Measurements from ENCODE around the gene ZNF185. TPM values are rescaled to one million over a fixed set of nuclear protein-coding genes. Genes with fewer than 3 reads are reported as not detected.
"Not testable (repeated sequence)": the region's sequence is repeated elsewhere in the genome, so short reads cannot be mapped to it uniquely, and the experiment has no call there.

The ZNF185 gene
- total and polyA plus RNA-seq, 2 of the 8 experiments (the other 6 are each of a cell fraction or from before 2014, with no cell fraction given) = 15.6 to 20.1 TPM

GRCh38 chrX:152908486-152908885 lies 10.6 kb downstream of the ZNF185 start (continued):
- TF ChIP-seq CTCF (IDR thresholded peaks at IDR 0.05; ENCODE audit: control extremely low read depth in 1 of 3, insufficient read depth in 1 of 3, low read depth in 1 of 3, low read length in 3 of 3) = no peak
- no peak for TF ChIP-seq CTBP2 (IDR thresholded peaks at IDR 0.05; ENCODE audit: borderline replicate concordance, insufficient read depth, insufficient read length, low read length)
- no peak for TF ChIP-seq KDM5A (IDR thresholded peaks at IDR 0.05; ENCODE audit: low read length)

- H2AK5ac ChIP-seq (ENCODE audit: low read depth, low read length); H3K27me3 ChIP-seq (replicated peaks in 1 of 4; ENCODE audit: control insufficient read depth in 3 of 4, extremely low read depth in 1 of 4, insufficient read depth in 3 of 4, low read length in 3 of 4); H4K91ac ChIP-seq (replicated peaks; ENCODE audit: insufficient read length, low read length); H4K8ac ChIP-seq (ENCODE audit: extremely low read depth, insufficient read depth, low read length); H2BK12ac ChIP-seq (ENCODE audit: low read depth, low read length); H3K4me3 ChIP-seq (ENCODE audit: extremely low read depth in 1 of 4, insufficient read depth in 2 of 4, low read depth in 3 of 4, low read length in 4 of 4); FAIRE-seq; H3K79me2 ChIP-seq (ENCODE audit: control insufficient read depth in 1 of 2, insufficient read depth in 2 of 2, low read length in 2 of 2); H3K36me3 ChIP-seq (ENCODE audit: control insufficient read depth in 2 of 4, insufficient read depth in 4 of 4, low read length in 3 of 4); H3K9ac ChIP-seq (replicated peaks in 1 of 4; ENCODE audit: extremely low read depth in 1 of 4, low read depth in 3 of 4, low read length in 3 of 4); H3K4me2 ChIP-seq (ENCODE audit: insufficient read depth in 1 of 2, low read depth in 2 of 2, low read length in 2 of 2); H4K20me1 ChIP-seq (replicated peaks in 1 of 2; ENCODE audit: control insufficient read depth in 1 of 2, insufficient read depth in 2 of 2, low read length in 2 of 2); POLR2A ChIA-PET (ENCODE audit: partially characterized antibody); H3K23ac ChIP-seq (ENCODE audit: insufficient read length); CTCF ChIA-PET (ENCODE audit: partially characterized antibody); H2BK15ac ChIP-seq (ENCODE audit: low read length); H3K56ac ChIP-seq (replicated peaks; ENCODE audit: insufficient read length, low read depth, low read length); H3K23me2 ChIP-seq (ENCODE audit: low read depth, low read length); H3K18ac ChIP-seq (ENCODE audit: extremely low read depth, low read length); H3K14ac ChIP-seq (ENCODE audit: insufficient read length); H2BK20ac ChIP-seq (ENCODE audit: low read length); H3K4ac ChIP-seq (replicated peaks; ENCODE audit: insufficient read length, low read depth, low read length); H3K9me3 ChIP-seq (ENCODE audit: insufficient read depth in 2 of 2, low read depth in 1 of 2, low read length in 1 of 2); H4K5ac ChIP-seq (ENCODE audit: insufficient read length, low read depth, low read length); H2BK120ac ChIP-seq (replicated peaks; ENCODE audit: low read depth, low read length); H2AFZ ChIP-seq (ENCODE audit: low read length); H2BK5ac ChIP-seq (ENCODE audit: low read depth, low read length); DNase-seq (ENCODE audit: low read depth in 1 of 2, low spot score in 2 of 2); H3K79me1 ChIP-seq (ENCODE audit: low read depth, low read length); H3K27ac ChIP-seq (ENCODE audit: low read depth, low read length): not testable (repeated sequence)
- H3K4me1 ChIP-seq (replicated peaks in 1 of 4; ENCODE audit: control insufficient read depth in 3 of 4, insufficient read depth in 4 of 4, low read length in 3 of 4) = peaks cover 0 to 12% (median 5%) of the 10 kb centered on the region in 4 experiments; a peak in 6 of 7 replicates
- 95% methylated on average over 7 of the region's 7 CpGs; no CpG with 5 or more reads in 1 of the 2 experiments for WGBS, 2 experiments (ENCODE audit: extremely low coverage in 1 of 2, insufficient coverage in 1 of 2, insufficient read length in 1 of 2, insufficient replicate concordance in 2 of 2, low coverage in 1 of 2, low lambda C conversion rate in 2 of 2, missing lambda C conversion rate in 1 of 2)
These were observed 12.2 kb downstream of the ZNF185 start for GRCh38 chrX:152910018-152910417.

All from H1 (cell line).